A549 (cell line): ENCODE data around the gene WNT2. TPM values are rescaled to one million over a fixed set of nuclear protein-coding genes. Genes with fewer than 3 reads are reported as not detected.

ENCODE experiments used
- ATAC-seq, 2 experiments: fragments of 200-7000 bp in 1 of 2; fragments of >200 bp in 1 of 2; cut with Nextera tagmentation in 1 of 2; cut with Tn5 transposase in 1 of 2; 3 replicates each; pipeline versions ENCODE4 v1.8.0 to v1.9.1; 2018 to 2020; ENCODE audit warnings: mild to moderate bottlenecking in 1 of 2, moderate library complexity in 1 of 2
- CTCF ChIA-PET: fragments of 300-600 bp; sonication (Branson Sonifier 250); formaldehyde crosslinking; extraction: SDS; loops from one replicate; lab custom pipeline; 2021; ENCODE audit warnings: antibody characterized with exemption, inconsistent platforms; lab: Yijun Ruan, JAX
- POLR2A ChIA-PET: fragments of 350-600 bp; formaldehyde crosslinking; extraction: SDS; loops from one replicate; lab custom pipeline; 2021; ENCODE audit warnings: antibody characterized with exemption, inconsistent platforms; lab: Yijun Ruan, JAX
- DNase-seq, 2 experiments: peaks; one replicate each; pipeline versions ENCODE4 v3.0.0 to v3.0.0-alpha.2; 2011 to 2016; ENCODE audit warnings: low read depth in 1 of 2, low spot score in 1 of 2
- FAIRE-seq: peaks from 2 replicates; lab custom pipeline; 2011; peaks lifted over from hg19 to GRCh38; lab: Jason Lieb, UNC
- H3K27ac ChIP-seq, 2 experiments: fragments of >200 bp; sonication (Bioruptor Twin); formaldehyde crosslinking; 3 replicates each; pipeline ENCODE4 v1.5.1; 2016 to 2017
- H3K4me1 ChIP-seq: fragments of >200 bp; sonication (Bioruptor Twin); formaldehyde crosslinking; 3 replicates; pipeline ENCODE4 v1.6.1; 2016
- H3K4me2 ChIP-seq: fragments of >200 bp; sonication (Bioruptor Twin); formaldehyde crosslinking; 3 replicates; pipeline ENCODE4 v1.6.1; 2016
- H3K4me3 ChIP-seq: fragments of >200 bp; sonication (Bioruptor Twin); formaldehyde crosslinking; 3 replicates; pipeline ENCODE4 v1.5.1; 2016
- H3K9me3 ChIP-seq: fragments of >200 bp; sonication (Bioruptor Twin); formaldehyde crosslinking; 3 replicates; pipeline ENCODE4 v1.6.1; 2016
- CEBPB ChIP-seq, 2 experiments: fragments of >200 bp in 1 of 2; sonication (Bioruptor Twin) in 1 of 2; formaldehyde crosslinking in 1 of 2; IDR thresholded peaks; 2 replicates each; pipeline ENCODE4 v1.6.1; 2012 to 2016
- E2F6 ChIP-seq: IDR thresholded peaks from 2 replicates; pipeline ENCODE4 v1.6.1; 2012; ENCODE audit warnings: low read depth, borderline replicate concordance
- EHF ChIP-seq: fragments of 250-450 bp; sonication (Bioruptor Pico); IDR thresholded peaks from 2 replicates; pipeline ENCODE4 v1.5.0; 2020; ENCODE audit warnings: mild to moderate bottlenecking
- ESRRA ChIP-seq: fragments of 150-350 bp; IDR thresholded peaks from 2 replicates; pipeline ENCODE4 v1.6.1; 2014; ENCODE audit warnings: mild to moderate bottlenecking, low read length, borderline replicate concordance
- FOSB ChIP-seq: fragments of 250-450 bp; sonication (Bioruptor Pico); IDR thresholded peaks from 2 replicates; pipeline ENCODE4 v1.5.0; 2020; ENCODE audit warnings: mild to moderate bottlenecking, moderate library complexity
- FOXS1 ChIP-seq: fragments of 250-450 bp; sonication (Bioruptor Pico); IDR thresholded peaks from 2 replicates; pipeline ENCODE4 v1.5.0; 2020; ENCODE audit warnings: mild to moderate bottlenecking, moderate library complexity
- HMGXB4 ChIP-seq: fragments of 250-450 bp; sonication (Bioruptor Pico); IDR thresholded peaks from 2 replicates; pipeline ENCODE4 v1.5.0; 2021; ENCODE audit warnings: mild to moderate bottlenecking, moderate library complexity, borderline replicate concordance
- KDM1A ChIP-seq: fragments of 200-600 bp; sonication (generic); IDR thresholded peaks from 2 replicates; pipeline ENCODE4 v1.6.1; 2016; ENCODE audit warnings: low read depth, mild to moderate bottlenecking
- KDM5A ChIP-seq: fragments of 200-600 bp; sonication (generic); IDR thresholded peaks from 2 replicates; pipeline ENCODE4 v1.6.1; 2016; ENCODE audit warnings: antibody characterized with exemption, mild to moderate bottlenecking
- MAZ ChIP-seq: fragments of 150-350 bp; IDR thresholded peaks from 2 replicates; pipeline ENCODE4 v1.6.1; 2014; ENCODE audit warnings: antibody characterized with exemption, low read depth, low read length, borderline replicate concordance
- NFE2L2 ChIP-seq: fragments of 150-350 bp; conservative IDR thresholded peaks from 2 replicates; pipeline ENCODE4 v1.6.1; 2014; ENCODE audit warnings: low read length
- PBX3 ChIP-seq: IDR thresholded peaks from 2 replicates; pipeline ENCODE4 v1.6.1; 2012
- PHF8 ChIP-seq: fragments of 200-600 bp; sonication (generic); IDR thresholded peaks from 2 replicates; pipeline ENCODE4 v1.6.1; 2016; ENCODE audit warnings: low read depth, mild to moderate bottlenecking, antibody characterized with exemption, moderate library complexity, borderline replicate concordance
- POLR2A ChIP-seq: IDR thresholded peaks from 2 replicates; pipeline ENCODE4 v1.6.1; 2012; ENCODE audit warnings: mild to moderate bottlenecking, low read length
- RAD21 ChIP-seq, 2 experiments: fragments of >200 bp in 1 of 2; sonication (Bioruptor Twin) in 1 of 2; formaldehyde crosslinking in 1 of 2; IDR thresholded peaks in 1 of 2; conservative IDR thresholded peaks in 1 of 2; 2 replicates in 1 of 2; 3 replicates in 1 of 2; pipeline ENCODE4 v1.6.1; 2012 to 2018; ENCODE audit warnings: inconsistent platforms in 1 of 2
- USF2 ChIP-seq: fragments of 450-650 bp; IDR thresholded peaks from 2 replicates; pipeline ENCODE4 v1.6.1; 2014; ENCODE audit warnings: antibody characterized with exemption
- WGBS: methylation state at CpG from one replicate; pipeline ENCODE4 v1.1.6; 2017; ENCODE audit errors: missing lambda C conversion rate; 5-methylcytosine and 5-hydroxymethylcytosine counted together
- polyA plus RNA-seq, 4 experiments: library from polyadenylated mRNA; depleted of rRNA in 3 of 4; stranded (reverse); fragments of >200 nt; fragmentation: RNase III in 1 of 4; extraction: RNeasy Plus Mini Kit Qiagen cat#74134 plus additional on column Dnase treatment in 1 of 4; gene quantifications; 2 replicates in 3 of 4; 3 replicates in 1 of 4; pipeline ENCODE4 v1.2.3, GENCODE V29; 2011 to 2017
- TF ChIP-seq, protein P1 (sequence below): fragments of >200 bp; sonication (Bioruptor Twin); formaldehyde crosslinking; IDR thresholded peaks from 3 replicates; pipeline ENCODE4 v1.6.1; 2016
- TF ChIP-seq, protein P2 (sequence below): fragments of 200-600 bp; sonication (generic); IDR thresholded peaks from 2 replicates; pipeline ENCODE4 v1.6.1; 2016; ENCODE audit warnings: antibody characterized with exemption, mild to moderate bottlenecking, moderate library complexity
- TF ChIP-seq, protein P3 (sequence below): IDR thresholded peaks from 2 replicates; pipeline ENCODE4 v1.6.1; 2012

WNT2 gene
- polyA plus RNA-seq, 2 of the 4 experiments (the other 2 are of a cell fraction): not detected

- CTCF ChIA-PET: interaction anchor here (1.2 kb wide), 1 partner anchor 155 kb away, joined by 3 read pairs; no protein-coding TSS in a partner anchor
- DNase-seq (no peak), FAIRE-seq (no peak), ATAC-seq (no peak)
- no peak overlapping the region for H3K4me3 ChIP-seq
- TF ChIP-seq USF2 (no peak), KDM5A (no peak), NFE2L2 (no peak)
- no peak overlapping the region for H3K4me2 ChIP-seq
- H3K4me1 ChIP-seq: no peaks in the 10 kb centered on the region
- no peak overlapping the region for H3K27ac ChIP-seq
- POLR2A ChIA-PET: no interaction called here
- WGBS: 70% methylated on average over 3 of the region's 3 CpGs
- H3K9me3 ChIP-seq: peaks cover 7% of the 10 kb centered on the region; the same call in 2 of the 3 replicates
Measured at GRCh38 chr7:117231047-117231359, 91.9 kb downstream of the WNT2 start.

- POLR2A ChIA-PET: no interaction called here
- CTCF ChIA-PET: interaction anchor here (0.9 to 2.6 kb wide), 4 partner anchors 13 to 156 kb away, joined by 3 to 16 read pairs (median 3); no protein-coding TSS in a partner anchor
Measured at GRCh38 chr7:117230276-117231046, 92.4 kb downstream of the WNT2 start.

More at GRCh38 chr7:117230276-117231046, 92.4 kb downstream of the WNT2 start:
- no peak overlapping the region for H3K4me2 ChIP-seq
- H3K4me1 ChIP-seq: no peaks in the 10 kb centered on the region
- no peak for FAIRE-seq
- TF ChIP-seq FOSB (CRISPR knock-in tag): no peak
- TF ChIP-seq NFE2L2: no peak
- TF ChIP-seq CEBPB (IDR thresholded peaks at IDR 0.05): no peak
- no peak for TF ChIP-seq PHF8
- no peak for TF ChIP-seq HMGXB4
- TF ChIP-seq, protein P1, sequence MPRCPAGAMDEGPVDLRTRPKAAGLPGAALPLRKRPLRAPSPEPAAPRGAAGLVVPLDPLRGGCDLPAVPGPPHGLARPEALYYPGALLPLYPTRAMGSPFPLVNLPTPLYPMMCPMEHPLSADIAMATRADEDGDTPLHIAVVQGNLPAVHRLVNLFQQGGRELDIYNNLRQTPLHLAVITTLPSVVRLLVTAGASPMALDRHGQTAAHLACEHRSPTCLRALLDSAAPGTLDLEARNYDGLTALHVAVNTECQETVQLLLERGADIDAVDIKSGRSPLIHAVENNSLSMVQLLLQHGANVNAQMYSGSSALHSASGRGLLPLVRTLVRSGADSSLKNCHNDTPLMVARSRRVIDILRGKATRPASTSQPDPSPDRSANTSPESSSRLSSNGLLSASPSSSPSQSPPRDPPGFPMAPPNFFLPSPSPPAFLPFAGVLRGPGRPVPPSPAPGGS: no peak
- no peak for TF ChIP-seq PBX3
- no peak for TF ChIP-seq MAZ
- TF ChIP-seq, protein P2, sequence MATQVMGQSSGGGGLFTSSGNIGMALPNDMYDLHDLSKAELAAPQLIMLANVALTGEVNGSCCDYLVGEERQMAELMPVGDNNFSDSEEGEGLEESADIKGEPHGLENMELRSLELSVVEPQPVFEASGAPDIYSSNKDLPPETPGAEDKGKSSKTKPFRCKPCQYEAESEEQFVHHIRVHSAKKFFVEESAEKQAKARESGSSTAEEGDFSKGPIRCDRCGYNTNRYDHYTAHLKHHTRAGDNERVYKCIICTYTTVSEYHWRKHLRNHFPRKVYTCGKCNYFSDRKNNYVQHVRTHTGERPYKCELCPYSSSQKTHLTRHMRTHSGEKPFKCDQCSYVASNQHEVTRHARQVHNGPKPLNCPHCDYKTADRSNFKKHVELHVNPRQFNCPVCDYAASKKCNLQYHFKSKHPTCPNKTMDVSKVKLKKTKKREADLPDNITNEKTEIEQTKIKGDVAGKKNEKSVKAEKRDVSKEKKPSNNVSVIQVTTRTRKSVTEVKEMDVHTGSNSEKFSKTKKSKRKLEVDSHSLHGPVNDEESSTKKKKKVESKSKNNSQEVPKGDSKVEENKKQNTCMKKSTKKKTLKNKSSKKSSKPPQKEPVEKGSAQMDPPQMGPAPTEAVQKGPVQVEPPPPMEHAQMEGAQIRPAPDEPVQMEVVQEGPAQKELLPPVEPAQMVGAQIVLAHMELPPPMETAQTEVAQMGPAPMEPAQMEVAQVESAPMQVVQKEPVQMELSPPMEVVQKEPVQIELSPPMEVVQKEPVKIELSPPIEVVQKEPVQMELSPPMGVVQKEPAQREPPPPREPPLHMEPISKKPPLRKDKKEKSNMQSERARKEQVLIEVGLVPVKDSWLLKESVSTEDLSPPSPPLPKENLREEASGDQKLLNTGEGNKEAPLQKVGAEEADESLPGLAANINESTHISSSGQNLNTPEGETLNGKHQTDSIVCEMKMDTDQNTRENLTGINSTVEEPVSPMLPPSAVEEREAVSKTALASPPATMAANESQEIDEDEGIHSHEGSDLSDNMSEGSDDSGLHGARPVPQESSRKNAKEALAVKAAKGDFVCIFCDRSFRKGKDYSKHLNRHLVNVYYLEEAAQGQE: no peak
- TF ChIP-seq FOXS1 (CRISPR knock-in tag): no peak
- TF ChIP-seq KDM1A: no peak
- no peak for TF ChIP-seq POLR2A
- TF ChIP-seq, protein P3, sequence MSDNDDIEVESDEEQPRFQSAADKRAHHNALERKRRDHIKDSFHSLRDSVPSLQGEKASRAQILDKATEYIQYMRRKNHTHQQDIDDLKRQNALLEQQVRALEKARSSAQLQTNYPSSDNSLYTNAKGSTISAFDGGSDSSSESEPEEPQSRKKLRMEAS: no peak
- TF ChIP-seq EHF (CRISPR knock-in tag): no peak
- TF ChIP-seq E2F6: no peak
- TF ChIP-seq RAD21 (conservative IDR thresholded peaks at IDR 0.05 in 1 of 2, IDR thresholded peaks at IDR 0.05 in 1 of 2): no peak
- TF ChIP-seq ESRRA: no peak
- no peak for DNase-seq
- ATAC-seq: no peak
- no peak overlapping the region for H3K27ac ChIP-seq
- no peak overlapping the region for H3K4me3 ChIP-seq
- H3K9me3 ChIP-seq: peaks cover 1% of the 10 kb centered on the region; the same call in 2 of the 3 replicates
- WGBS: 89% methylated on average over 4 of the region's 4 CpGs
